Endodermal cell (in vitro differentiated cells): Measurements from ENCODE around the gene LST1. TPM values are rescaled to one million over a fixed set of nuclear protein-coding genes. Genes with fewer than 3 reads are reported as not detected.
A peak's percentile ranks its signal among the peaks of the same experiment; 100 is the strongest.

Experiments
- DNase-seq: peaks from one replicate; pipeline ENCODE4 v3.0.0-alpha.2; 2017
- H3K27ac ChIP-seq: 2 replicates; pipeline ENCODE4 v1.5.1; 2013; ENCODE audit warnings: mild to moderate bottlenecking, low read depth, low read length, moderate library complexity
- H3K27me3 ChIP-seq: 2 replicates; pipeline ENCODE4 v1.6.1; 2013; ENCODE audit warnings: mild to moderate bottlenecking, low read length, moderate library complexity; ENCODE audit not compliant: insufficient read depth, control insufficient read depth, poor library complexity, severe bottlenecking
- H3K36me3 ChIP-seq: 2 replicates; pipeline ENCODE4 v1.7.0; 2013; ENCODE audit warnings: mild to moderate bottlenecking, low read length, moderate library complexity; ENCODE audit not compliant: control insufficient read depth, insufficient read depth
- H3K4me1 ChIP-seq: one replicate; pipeline ENCODE4 v1.7.0; 2013; ENCODE audit warnings: low read length; ENCODE audit not compliant: control insufficient read depth, insufficient read depth
- H3K4me3 ChIP-seq: 2 replicates; pipeline ENCODE4 v1.5.1; 2013; ENCODE audit warnings: mild to moderate bottlenecking, low read length, moderate library complexity
- H3K9ac ChIP-seq: 2 replicates; pipeline ENCODE4 v1.6.1; 2013; ENCODE audit warnings: mild to moderate bottlenecking, low read length, moderate library complexity; ENCODE audit not compliant: poor library complexity, severe bottlenecking; ENCODE audit errors: extremely low read depth
- H3K9me3 ChIP-seq: 2 replicates; pipeline ENCODE4 v1.6.1; 2013; ENCODE audit warnings: mild to moderate bottlenecking, low read length, moderate library complexity; ENCODE audit not compliant: control insufficient read depth
- H3K27ac Mint-ChIP-seq: 2 replicates; pipeline ENCODE4 v1.8.0; 2020; ENCODE audit warnings: mixed read lengths
- H3K27me3 Mint-ChIP-seq: 2 replicates; pipeline ENCODE4 v1.8.0; 2021; ENCODE audit warnings: mild to moderate bottlenecking, mixed read lengths; ENCODE audit not compliant: insufficient read depth
- H3K36me3 Mint-ChIP-seq: 2 replicates; pipeline ENCODE4 v1.8.0; 2020; ENCODE audit warnings: low read depth, mixed read lengths
- H3K4me1 Mint-ChIP-seq: 2 replicates; pipeline ENCODE4 v1.8.0; 2020; ENCODE audit warnings: mixed read lengths
- H3K4me3 Mint-ChIP-seq: 2 replicates; pipeline ENCODE4 v1.8.0; 2020; ENCODE audit warnings: mild to moderate bottlenecking, moderate library complexity, mixed read lengths
- H3K9me3 Mint-ChIP-seq: 2 replicates; pipeline ENCODE4 v1.8.0; 2020; ENCODE audit warnings: mild to moderate bottlenecking, mixed read lengths
- CTCF ChIP-seq: fragments of 200-600 bp; sonication (generic); conservative IDR thresholded peaks from 2 replicates; pipeline ENCODE4 v1.5.0; 2021; ENCODE audit warnings: antibody characterized with exemption, mild to moderate bottlenecking
- WGBS, 2 experiments: methylation state at CpG; one replicate each; pipeline versions ENCODE4 v1.1.5 to v1.1.7; 2013; ENCODE audit warnings: missing lambda C conversion rate in 2 of 2, mixed read lengths in 1 of 2; ENCODE audit not compliant: insufficient coverage in 1 of 2, insufficient read length in 1 of 2; 5-methylcytosine and 5-hydroxymethylcytosine counted together
- total RNA-seq, 2 donors: library from RNA; stranded (reverse); fragmentation: NEBNext Ultra II Directional in 1 of 2; extraction: Animal tissue kit (Norgen Biotek cat#: 25700) in 1 of 2; gene quantifications; 2 replicates in 1 of 2; 3 replicates in 1 of 2; pipeline ENCODE4 v1.2.1, GENCODE V29; 2021

Gene LST1
- total RNA-seq, 2 donors from 2014 or later, result not detected

GRCh38 chr6:31614684-31615578, 28.9 kb downstream of the LST1 start, which contains the start of gene AIF1:
TSS of gene AIF1 (plus strand) at chr6:31615234. CDS start at chr6:31615330, 96 bp downstream.
- Mint-ChIP-seq H3K27ac (peak within 1 kb of the TSS; percentile 29), H3K36me3 (no peaks in the 10 kb centered on the region), H3K27me3 (no peaks in the 10 kb centered on the region), H3K4me3 (no peak within 1 kb of the TSS), H3K4me1 (peaks cover 16% of the 10 kb centered on the region), H3K9me3 (no peaks in the 10 kb centered on the region)
- no peaks in the 10 kb centered on the region for H3K27me3 ChIP-seq
- H3K4me3 ChIP-seq, result no peak within 1 kb of the TSS
- no peaks in the 10 kb centered on the region for H3K36me3 ChIP-seq
- no peak for DNase-seq
- TF ChIP-seq CTCF, result no peak
- H3K9ac ChIP-seq, result no peak within 1 kb of the TSS
- H3K4me1 ChIP-seq, result no peaks in the 10 kb centered on the region
- 91 to 92% methylated on average over 2 to 6 of the region's 6 CpGs for WGBS, 2 experiments
- H3K27ac ChIP-seq, result no peak within 1 kb of the TSS
- H3K9me3 ChIP-seq, result no peaks in the 10 kb centered on the region

- Mint-ChIP-seq H3K27ac (peak overlapping the region; percentile 29), H3K4me3 (no peak overlapping the region), H3K9me3 (no peaks in the 10 kb centered on the region), H3K4me1 (peaks cover 16% of the 10 kb centered on the region), H3K36me3 (no peaks in the 10 kb centered on the region), H3K27me3 (no peaks in the 10 kb centered on the region)
- Histone ChIP-seq H3K4me3 (no peak overlapping the region), H3K9me3 (no peaks in the 10 kb centered on the region), H3K9ac (no peak overlapping the region), H3K27ac (no peak overlapping the region), H3K4me1 (no peaks in the 10 kb centered on the region), H3K36me3 (no peaks in the 10 kb centered on the region), H3K27me3 (no peaks in the 10 kb centered on the region)
- no peak for DNase-seq
- 80 to 87% methylated on average over 4 to 7 of the region's 7 CpGs for WGBS, 2 experiments
- TF ChIP-seq CTCF, result no peak
These were observed 29.7 kb downstream of the LST1 start for GRCh38 chr6:31615748-31616147.

- peaks cover 16% of the 10 kb centered on the region for H3K4me1 Mint-ChIP-seq
- no peak overlapping the region for H3K4me3 ChIP-seq
These were observed 30.9 kb downstream of the LST1 start for GRCh38 chr6:31617010-31617409.

More at GRCh38 chr6:31617010-31617409, 30.9 kb downstream of the LST1 start:
- Histone ChIP-seq H3K9me3 (no peaks in the 10 kb centered on the region), H3K36me3 (peaks cover 1% of the 10 kb centered on the region), H3K4me1 (no peaks in the 10 kb centered on the region), H3K9ac (no peak overlapping the region), H3K27me3 (no peaks in the 10 kb centered on the region), H3K27ac (no peak overlapping the region)
- Mint-ChIP-seq H3K27ac (no peak overlapping the region), H3K27me3 (no peaks in the 10 kb centered on the region), H3K9me3 (no peaks in the 10 kb centered on the region), H3K4me3 (no peak overlapping the region), H3K36me3 (peaks cover 6% of the 10 kb centered on the region)
- DNase-seq, result no peak
- 90% methylated on average over 2 of the region's 2 CpGs for WGBS, 2 experiments
- no peak for TF ChIP-seq CTCF
